ENCODE measurements around the gene USP53.

The USP53 gene

DNA sequence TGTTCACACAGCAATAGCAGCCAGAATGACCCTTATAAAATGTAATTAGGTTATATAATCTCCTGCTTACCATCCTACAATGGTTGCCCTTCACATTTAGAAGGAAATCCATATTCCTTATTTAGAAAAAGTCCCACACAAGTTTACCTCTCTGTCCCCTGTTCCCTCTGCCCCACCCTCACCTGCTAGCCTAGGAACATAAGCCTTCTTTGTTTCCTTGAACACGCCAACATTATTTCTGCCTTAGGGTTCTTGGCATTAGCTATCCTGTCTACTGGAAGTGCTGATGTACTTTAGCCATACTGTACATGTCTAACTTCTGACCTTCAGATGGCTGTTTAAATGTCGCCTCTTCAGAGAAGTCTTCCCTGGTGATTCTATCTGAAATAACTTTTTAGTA, 28.4 kb upstream of the USP53 start:
- Histone ChIP-seq H3K4me3 (ENCODE audit: low read depth, low read length) (no peak overlapping the region), H3K9me3 (no peaks in the 10 kb centered on the region), H3K4me1 (no peaks in the 10 kb centered on the region), H3K36me3 (no peaks in the 10 kb centered on the region), H3K27me3 (no peaks in the 10 kb centered on the region)
- no peak for DNase-seq
- TF ChIP-seq, protein P1, sequence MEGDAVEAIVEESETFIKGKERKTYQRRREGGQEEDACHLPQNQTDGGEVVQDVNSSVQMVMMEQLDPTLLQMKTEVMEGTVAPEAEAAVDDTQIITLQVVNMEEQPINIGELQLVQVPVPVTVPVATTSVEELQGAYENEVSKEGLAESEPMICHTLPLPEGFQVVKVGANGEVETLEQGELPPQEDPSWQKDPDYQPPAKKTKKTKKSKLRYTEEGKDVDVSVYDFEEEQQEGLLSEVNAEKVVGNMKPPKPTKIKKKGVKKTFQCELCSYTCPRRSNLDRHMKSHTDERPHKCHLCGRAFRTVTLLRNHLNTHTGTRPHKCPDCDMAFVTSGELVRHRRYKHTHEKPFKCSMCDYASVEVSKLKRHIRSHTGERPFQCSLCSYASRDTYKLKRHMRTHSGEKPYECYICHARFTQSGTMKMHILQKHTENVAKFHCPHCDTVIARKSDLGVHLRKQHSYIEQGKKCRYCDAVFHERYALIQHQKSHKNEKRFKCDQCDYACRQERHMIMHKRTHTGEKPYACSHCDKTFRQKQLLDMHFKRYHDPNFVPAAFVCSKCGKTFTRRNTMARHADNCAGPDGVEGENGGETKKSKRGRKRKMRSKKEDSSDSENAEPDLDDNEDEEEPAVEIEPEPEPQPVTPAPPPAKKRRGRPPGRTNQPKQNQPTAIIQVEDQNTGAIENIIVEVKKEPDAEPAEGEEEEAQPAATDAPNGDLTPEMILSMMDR (IDR thresholded peaks at IDR 0.05; ENCODE audit: low read depth, low read length): no peak

DNA sequence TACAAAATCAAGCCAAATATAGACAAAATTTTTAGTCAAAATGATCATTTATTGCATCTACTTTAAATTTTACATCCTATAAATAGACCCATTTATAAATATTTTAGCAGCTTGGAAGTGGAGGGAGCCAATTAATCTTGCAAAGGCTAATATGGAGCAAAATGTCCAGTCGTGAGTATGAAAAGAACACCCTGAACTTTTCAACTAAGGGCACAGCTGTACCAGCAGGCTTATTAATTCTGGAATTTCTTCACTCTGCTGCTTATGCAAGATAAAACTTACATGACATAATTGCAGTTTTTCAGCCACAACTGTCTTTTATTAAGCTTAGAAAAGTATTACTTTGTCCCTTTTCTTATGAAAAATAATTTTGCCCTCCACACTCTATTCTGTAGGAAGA, 22.9 kb upstream of the USP53 start:
- Histone ChIP-seq H3K36me3 (no peaks in the 10 kb centered on the region), H3K4me3 (ENCODE audit: low read depth, low read length) (no peak overlapping the region), H3K9me3 (no peaks in the 10 kb centered on the region), H3K4me1 (no peaks in the 10 kb centered on the region), H3K27me3 (no peaks in the 10 kb centered on the region)
- no peak for DNase-seq
- TF ChIP-seq, protein P1 (IDR thresholded peaks at IDR 0.05; ENCODE audit: low read depth, low read length): no peak

DNA sequence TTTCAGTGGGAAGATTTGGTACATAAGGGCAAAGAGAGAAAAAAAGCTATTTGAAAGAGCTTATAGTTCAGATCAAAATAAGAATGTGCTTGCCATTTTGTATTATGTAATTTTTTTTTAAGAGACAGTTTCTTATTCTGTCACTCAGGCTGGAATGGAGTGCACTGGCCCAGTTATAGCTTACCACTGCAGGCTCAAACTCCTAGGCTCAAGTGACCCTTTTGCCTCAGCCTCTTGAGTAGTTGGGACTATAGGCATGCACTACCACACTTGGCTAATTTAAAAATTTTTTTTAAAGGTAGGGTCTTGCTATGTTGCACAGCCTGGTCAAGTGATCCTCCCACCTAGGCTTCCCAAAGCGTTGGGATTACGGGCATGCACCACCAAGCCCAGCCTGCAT, 22.2 kb upstream of the USP53 start:
- no peak for DNase-seq
- H3K27me3 ChIP-seq: no peaks in the 10 kb centered on the region
- no peaks in the 10 kb centered on the region for H3K36me3 ChIP-seq
- TF ChIP-seq, protein P1 (IDR thresholded peaks at IDR 0.05; ENCODE audit: low read depth, low read length): no peak
- H3K4me3 ChIP-seq (ENCODE audit: low read depth, low read length): no peak overlapping the region
- no peaks in the 10 kb centered on the region for H3K9me3 ChIP-seq
- H3K4me1 ChIP-seq: 0 out of 2 replicates have a peak, but pooled peaks cover 3% of the 10 kb centered on the region

DNA sequence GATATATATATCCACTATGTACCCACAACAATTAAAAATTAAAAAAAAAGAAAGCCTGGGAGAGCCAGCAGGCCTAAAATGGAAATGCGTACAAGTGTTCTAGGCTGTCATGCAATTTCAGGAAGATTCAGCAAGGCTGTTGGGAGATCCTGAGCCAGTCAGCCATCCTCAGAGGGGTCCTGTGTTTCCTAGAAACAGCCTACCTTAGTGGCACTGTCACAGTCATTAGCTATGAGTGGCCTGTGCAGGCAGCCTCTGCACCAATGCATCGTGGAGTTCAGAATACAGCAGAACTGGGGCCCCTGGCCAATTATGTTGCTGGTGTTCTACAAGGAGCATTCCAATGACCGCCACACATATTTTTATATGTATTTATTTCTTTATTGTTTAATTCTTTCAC, 21.0 kb upstream of the USP53 start:
- TF ChIP-seq, protein P1 (IDR thresholded peaks at IDR 0.05; ENCODE audit: low read depth, low read length): no peak
- no peak for DNase-seq
- H3K9me3 ChIP-seq: no peaks in the 10 kb centered on the region; the same call in 1 of the 2 replicates
- H3K4me3 ChIP-seq (ENCODE audit: low read depth, low read length): no peak overlapping the region
- H3K27me3 ChIP-seq: no peaks in the 10 kb centered on the region
- H3K4me1 ChIP-seq: 0 out of 2 replicates have a peak, but pooled peaks cover 3% of the 10 kb centered on the region
- H3K36me3 ChIP-seq: no peaks in the 10 kb centered on the region

DNA sequence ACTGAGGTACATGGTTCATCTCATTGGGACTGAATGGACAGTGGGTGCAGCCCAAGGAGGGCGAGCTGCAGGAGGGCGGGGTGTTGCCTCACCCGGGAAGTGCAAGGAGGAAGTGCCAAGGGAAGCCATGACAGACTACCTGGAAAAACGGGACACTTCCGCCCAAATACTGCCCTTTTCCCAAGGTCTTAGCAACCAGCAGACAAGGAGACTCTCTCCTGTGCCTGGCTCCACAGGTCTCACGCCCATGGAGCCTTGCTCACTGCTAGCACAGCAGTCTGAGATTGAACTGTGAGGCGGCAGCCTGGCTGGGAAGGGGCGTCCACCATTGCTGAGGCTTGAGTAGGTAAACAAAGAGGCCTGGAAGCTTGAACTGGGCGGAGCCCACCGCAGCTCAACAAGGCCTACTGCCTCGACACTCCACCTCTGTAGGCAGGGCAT, 14.7 kb upstream of the USP53 start:
- Histone ChIP-seq H3K4me1 (0 out of 2 replicates have a peak, but pooled peaks cover 3% of the 10 kb centered on the region), H3K36me3 (no peaks in the 10 kb centered on the region), H3K27me3 (no peaks in the 10 kb centered on the region), H3K4me3 (ENCODE audit: low read depth, low read length) (no peak overlapping the region), H3K9me3 (no peaks in the 10 kb centered on the region; the same call in 1 of the 2 replicates)
- DNase-seq: no peak
- TF ChIP-seq, protein P1 (IDR thresholded peaks at IDR 0.05; ENCODE audit: low read depth, low read length): no peak

DNA sequence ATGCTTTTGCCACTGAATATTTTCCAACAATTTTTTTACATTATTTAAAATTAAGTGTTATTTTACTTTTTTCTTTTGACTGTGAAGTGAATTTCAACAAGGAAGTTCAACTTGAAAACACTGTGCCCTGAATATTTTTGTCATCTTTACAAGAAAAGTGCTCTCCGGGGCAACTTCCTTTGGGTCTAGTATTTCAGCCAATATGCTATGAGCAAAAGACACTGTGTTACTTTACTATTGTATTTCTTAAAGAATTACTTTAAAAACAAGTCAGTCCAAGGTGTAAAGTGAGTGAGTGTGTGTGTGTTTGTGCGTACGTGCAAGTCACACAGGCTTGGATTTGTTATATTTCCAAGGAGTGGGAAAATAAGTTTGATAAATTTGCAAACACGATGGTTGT, 7.6 kb upstream of the USP53 start:
- no peaks in the 10 kb centered on the region for H3K9me3 ChIP-seq
- TF ChIP-seq, protein P1 (IDR thresholded peaks at IDR 0.05; ENCODE audit: low read depth, low read length): no peak
- peaks cover 3% of the 10 kb centered on the region; the same call in 1 of the 2 replicates for H3K4me1 ChIP-seq
- no peak for DNase-seq
- no peak overlapping the region for H3K4me3 ChIP-seq (ENCODE audit: low read depth, low read length)
- no peaks in the 10 kb centered on the region for H3K36me3 ChIP-seq
- no peaks in the 10 kb centered on the region for H3K27me3 ChIP-seq

Data from BE2C (cell line).